Hepatocyte (in vitro differentiated cells): ENCODE measurements around the gene ALG6. TPM values are rescaled to one million over a fixed set of nuclear protein-coding genes. Genes with fewer than 3 reads are reported as not detected.

Experiments
- DNase-seq: peaks from one replicate; pipeline ENCODE4 v3.0.0-alpha.2; 2016; ENCODE audit warnings: low spot score
- H2AFZ ChIP-seq: fragments of 200-600 bp; sonication (generic); 2 replicates; pipeline ENCODE4 v1.6.0; 2016; ENCODE audit warnings: antibody characterized with exemption, mild to moderate bottlenecking
- H3K27ac ChIP-seq: fragments of 200-600 bp; sonication (generic); 2 replicates; pipeline ENCODE4 v1.5.1; 2016; ENCODE audit warnings: mild to moderate bottlenecking
- H3K27me3 ChIP-seq: fragments of 200-600 bp; sonication (generic); 2 replicates; pipeline ENCODE4 v1.6.1; 2016
- H3K36me3 ChIP-seq: fragments of 200-600 bp; sonication (generic); replicated peaks from 2 replicates; pipeline ENCODE4 v1.5.1; 2016; ENCODE audit warnings: low read depth; ENCODE audit not compliant: insufficient read depth
- H3K4me1 ChIP-seq: fragments of 200-600 bp; sonication (generic); 2 replicates; pipeline ENCODE4 v1.5.1; 2016; ENCODE audit warnings: mild to moderate bottlenecking, moderate library complexity; ENCODE audit not compliant: insufficient read depth
- H3K4me2 ChIP-seq: fragments of 200-600 bp; sonication (generic); 2 replicates; pipeline ENCODE4 v1.6.0; 2016
- H3K4me3 ChIP-seq: fragments of 200-600 bp; sonication (generic); 2 replicates; pipeline ENCODE4 v1.5.1; 2016; ENCODE audit warnings: mild to moderate bottlenecking
- H3K79me2 ChIP-seq: fragments of 200-600 bp; sonication (generic); 2 replicates; pipeline ENCODE4 v1.6.0; 2017; ENCODE audit warnings: mild to moderate bottlenecking
- H3K9me2 ChIP-seq: fragments of 200-600 bp; sonication (generic); replicated peaks from 2 replicates; pipeline ENCODE4 v1.6.0; 2017; ENCODE audit warnings: mild to moderate bottlenecking; ENCODE audit not compliant: insufficient read depth
- H3K9me3 ChIP-seq: fragments of 200-600 bp; sonication (generic); 2 replicates; pipeline ENCODE4 v1.5.1; 2016; ENCODE audit warnings: low read depth, mild to moderate bottlenecking
- H4K20me1 ChIP-seq: fragments of 200-600 bp; sonication (generic); 2 replicates; pipeline ENCODE4 v1.6.0; 2016; ENCODE audit warnings: mild to moderate bottlenecking; ENCODE audit not compliant: insufficient read depth, poor library complexity, severe bottlenecking
- EZH2 ChIP-seq: fragments of 200-600 bp; sonication (generic); IDR thresholded peaks from 2 replicates; pipeline ENCODE4 v1.6.1; 2016; ENCODE audit warnings: antibody characterized with exemption, mild to moderate bottlenecking, borderline replicate concordance
- EZH2phosphoT487 ChIP-seq: fragments of 200-600 bp; sonication (generic); IDR thresholded peaks from one replicate; pipeline ENCODE4 v1.6.1; 2018; ENCODE audit warnings: antibody characterized with exemption, mild to moderate bottlenecking, low read depth, moderate library complexity; ENCODE audit not compliant: unreplicated experiment, severe bottlenecking
- WGBS: methylation state at CpG from one replicate; pipeline ENCODE4 v1.1.6; 2016; ENCODE audit warnings: low lambda C conversion rate; ENCODE audit errors: missing lambda C conversion rate; 5-methylcytosine and 5-hydroxymethylcytosine counted together
- polyA plus RNA-seq: library from polyadenylated mRNA; unstranded; fragments of >200 nt; fragmentation: Nextera tagmentation; extraction: Ambion mirVana; gene quantifications from 2 replicates; pipeline ENCODE4 v1.2.1, GENCODE V29; 2016
- total RNA-seq: library from RNA; depleted of rRNA; stranded (reverse); fragments of >200 nt; gene quantifications from 2 replicates; pipeline ENCODE4 v1.2.3, GENCODE V29; 2014
- TF ChIP-seq, protein P1 (sequence below): fragments of 200-600 bp; sonication (generic); IDR thresholded peaks from 2 replicates; pipeline ENCODE4 v1.5.1; 2016; ENCODE audit warnings: antibody characterized with exemption, mild to moderate bottlenecking; ENCODE audit not compliant: poor library complexity

ALG6 gene
- total and polyA plus RNA-seq, 2 experiments from 2014 or later, result 12.4 to 20.7 TPM

DNA sequence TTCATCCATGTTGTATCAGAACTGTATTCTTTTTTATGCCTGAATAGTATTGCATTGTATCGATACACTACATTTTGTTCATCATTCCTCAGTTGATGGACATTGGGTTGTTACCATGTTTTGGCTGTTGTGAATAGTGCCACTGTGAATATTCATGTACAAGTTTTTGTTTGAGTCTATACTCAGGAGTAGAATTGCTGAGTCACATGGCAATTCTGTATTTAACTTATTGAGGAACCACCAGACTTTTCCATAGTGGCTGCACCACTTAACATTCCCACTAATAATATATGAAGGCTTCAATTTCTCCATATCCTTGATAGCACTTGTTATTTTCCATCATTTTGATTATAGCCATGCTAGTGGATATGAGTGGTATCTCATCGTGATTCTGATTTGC lies 56.2 kb downstream of the ALG6 start:
- TF ChIP-seq EZH2 (no peak), EZH2phosphoT487 (no peak)
- TF ChIP-seq, protein P1, sequence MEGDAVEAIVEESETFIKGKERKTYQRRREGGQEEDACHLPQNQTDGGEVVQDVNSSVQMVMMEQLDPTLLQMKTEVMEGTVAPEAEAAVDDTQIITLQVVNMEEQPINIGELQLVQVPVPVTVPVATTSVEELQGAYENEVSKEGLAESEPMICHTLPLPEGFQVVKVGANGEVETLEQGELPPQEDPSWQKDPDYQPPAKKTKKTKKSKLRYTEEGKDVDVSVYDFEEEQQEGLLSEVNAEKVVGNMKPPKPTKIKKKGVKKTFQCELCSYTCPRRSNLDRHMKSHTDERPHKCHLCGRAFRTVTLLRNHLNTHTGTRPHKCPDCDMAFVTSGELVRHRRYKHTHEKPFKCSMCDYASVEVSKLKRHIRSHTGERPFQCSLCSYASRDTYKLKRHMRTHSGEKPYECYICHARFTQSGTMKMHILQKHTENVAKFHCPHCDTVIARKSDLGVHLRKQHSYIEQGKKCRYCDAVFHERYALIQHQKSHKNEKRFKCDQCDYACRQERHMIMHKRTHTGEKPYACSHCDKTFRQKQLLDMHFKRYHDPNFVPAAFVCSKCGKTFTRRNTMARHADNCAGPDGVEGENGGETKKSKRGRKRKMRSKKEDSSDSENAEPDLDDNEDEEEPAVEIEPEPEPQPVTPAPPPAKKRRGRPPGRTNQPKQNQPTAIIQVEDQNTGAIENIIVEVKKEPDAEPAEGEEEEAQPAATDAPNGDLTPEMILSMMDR, result no peak
- Histone ChIP-seq H4K20me1 (no peaks in the 10 kb centered on the region), H3K9me2 (no peaks in the 10 kb centered on the region), H3K4me1 (no peaks in the 10 kb centered on the region), H3K27me3 (no peaks in the 10 kb centered on the region), H3K4me2 (no peak overlapping the region), H2AFZ (no peak overlapping the region), H3K9me3 (no peaks in the 10 kb centered on the region), H3K4me3 (no peak overlapping the region), H3K79me2 (no peaks in the 10 kb centered on the region), H3K27ac (no peak overlapping the region), H3K36me3 (no peaks in the 10 kb centered on the region)
- DNase-seq, result no peak
- 96% methylated on average over 2 of the region's 2 CpGs for WGBS

DNA sequence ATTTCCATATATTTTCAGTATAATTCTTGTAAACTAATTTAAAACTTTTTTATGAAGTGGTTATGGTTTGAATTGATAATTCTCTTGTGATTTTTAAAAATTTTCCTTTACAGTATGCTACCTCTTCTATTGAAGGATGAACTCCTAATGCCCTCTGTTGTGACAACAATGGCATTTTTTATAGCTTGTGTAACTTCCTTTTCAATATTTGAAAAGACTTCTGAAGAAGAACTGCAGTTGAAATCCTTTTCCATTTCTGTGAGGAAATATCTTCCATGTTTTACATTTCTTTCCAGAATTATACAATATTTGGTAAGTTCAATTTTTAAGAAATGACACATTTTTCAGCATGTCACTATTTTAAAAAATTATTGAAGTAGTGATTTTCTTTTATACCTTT lies 61.4 kb downstream of the ALG6 start:
- H3K27ac ChIP-seq, result no peak overlapping the region
- no peak for DNase-seq
- no peaks in the 10 kb centered on the region for H3K9me2 ChIP-seq

DNA sequence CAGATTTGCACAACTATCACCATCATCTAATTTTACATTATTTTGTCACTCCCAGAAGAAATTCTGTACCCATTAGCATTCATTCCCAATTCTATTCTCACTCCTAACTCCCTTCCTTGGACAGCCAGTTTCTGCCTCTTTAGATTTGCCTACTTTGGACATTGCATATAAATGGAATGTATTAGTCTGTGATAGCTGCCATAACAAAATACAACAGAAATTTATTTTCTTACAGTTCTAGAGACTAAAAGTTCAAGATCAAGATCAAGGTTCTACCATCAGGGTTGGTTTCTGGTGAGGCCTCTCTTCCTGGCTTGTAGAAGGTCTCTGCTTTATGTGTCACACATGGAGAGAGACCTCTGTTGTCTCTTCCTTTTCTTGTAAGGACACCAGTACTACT lies 61.9 kb downstream of the ALG6 start:
- Histone ChIP-seq H2AFZ (no peak overlapping the region), H3K9me3 (peaks cover 4% of the 10 kb centered on the region), H3K27me3 (no peaks in the 10 kb centered on the region), H3K4me3 (no peak overlapping the region), H3K4me1 (no peaks in the 10 kb centered on the region), H3K4me2 (no peak overlapping the region), H3K36me3 (peaks cover 6% of the 10 kb centered on the region), H4K20me1 (no peaks in the 10 kb centered on the region), H3K9me2 (no peaks in the 10 kb centered on the region), H3K79me2 (no peaks in the 10 kb centered on the region), H3K27ac (no peak overlapping the region)
- TF ChIP-seq, protein P1, result no peak
- TF ChIP-seq EZH2phosphoT487, result no peak
- TF ChIP-seq EZH2, result no peak
- no peak for DNase-seq

More for the DNA sequence above, 61.4 kb downstream of the ALG6 start:
- Histone ChIP-seq H3K9me3 (peaks cover 4% of the 10 kb centered on the region), H2AFZ (no peak overlapping the region), H3K79me2 (no peaks in the 10 kb centered on the region), H3K27me3 (no peaks in the 10 kb centered on the region), H3K4me2 (no peak overlapping the region), H3K4me3 (no peak overlapping the region), H3K36me3 (peaks cover 6% of the 10 kb centered on the region), H4K20me1 (no peaks in the 10 kb centered on the region), H3K4me1 (no peaks in the 10 kb centered on the region)
- TF ChIP-seq, protein P1, result no peak

DNA sequence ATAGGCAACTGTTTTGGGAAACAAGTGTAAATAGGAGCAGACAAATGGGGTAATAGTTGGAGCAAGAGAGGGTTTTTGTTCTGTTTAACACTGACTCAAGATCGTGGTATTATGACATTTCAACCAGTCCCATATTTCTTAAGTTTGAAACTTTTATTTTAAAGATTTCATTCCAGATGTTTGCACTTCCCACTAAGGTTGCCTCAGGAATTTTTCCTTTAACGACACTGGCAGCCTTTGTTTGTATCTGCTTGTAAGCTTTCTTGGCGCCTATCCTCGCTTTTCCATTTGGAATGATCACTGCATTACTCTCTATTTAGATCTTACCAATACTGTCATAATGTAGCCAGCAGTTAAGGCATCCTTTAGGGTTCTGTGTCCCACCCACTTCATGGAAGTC lies 67.7 kb downstream of the ALG6 start:
- Histone ChIP-seq H3K4me2 (no peak overlapping the region), H2AFZ (no peak overlapping the region), H3K9me2 (no peaks in the 10 kb centered on the region), H3K9me3 (no peaks in the 10 kb centered on the region), H3K79me2 (no peaks in the 10 kb centered on the region), H4K20me1 (no peaks in the 10 kb centered on the region), H3K4me3 (no peak overlapping the region), H3K27ac (no peak overlapping the region), H3K36me3 (no peaks in the 10 kb centered on the region), H3K27me3 (no peaks in the 10 kb centered on the region), H3K4me1 (no peaks in the 10 kb centered on the region)
- DNase-seq, result no peak
- WGBS, result 80% methylated on average over 4 of the region's 4 CpGs
- no peak for TF ChIP-seq EZH2
- TF ChIP-seq, protein P1, result no peak
